Retinal pigment epithelial cell (primary cell): Measurements from ENCODE around the gene CREB1.
A peak's percentile ranks its signal among the peaks of the same experiment; 100 is the strongest.

Experiments used
- DNase-seq: peaks from one replicate; pipeline ENCODE4 v3.0.0-alpha.2; 2010; ENCODE audit warnings: low read depth
- H3K4me3 ChIP-seq: 2 replicates; pipeline ENCODE4 v1.5.1; 2011; ENCODE audit warnings: mild to moderate bottlenecking, low read length, control low read depth, moderate library complexity
- CTCF ChIP-seq: conservative IDR thresholded peaks from 2 replicates; pipeline ENCODE4 v1.5.1; 2011; ENCODE audit warnings: low read depth, low read length, control low read depth, inconsistent platforms

Gene CREB1

GRCh38 chr2:207529330-207530159 lies at the start of gene CREB1:
TSS of gene CREB1 (plus strand) at chr2:207529962. CDS start at chr2:207555636, 25,674 bp downstream.
- peak within 1 kb of the TSS; percentile 79 for H3K4me3 ChIP-seq
- peak; percentile 92 for DNase-seq
- no peak for TF ChIP-seq CTCF

GRCh38 chr2:207480521-207481040 lies 49.2 kb upstream of the CREB1 start:
- DNase-seq: no peak
- no peak overlapping the region for H3K4me3 ChIP-seq
- TF ChIP-seq CTCF: no peak

- H3K4me3 ChIP-seq: no peak overlapping the region
- TF ChIP-seq CTCF: no peak
- DNase-seq: no peak
Observed at GRCh38 chr2:207481924-207482323, 47.8 kb upstream of the CREB1 start.

GRCh38 chr2:207482630-207483029 lies 47.1 kb upstream of the CREB1 start:
- no peak for TF ChIP-seq CTCF
- no peak overlapping the region for H3K4me3 ChIP-seq
- no peak for DNase-seq

GRCh38 chr2:207483066-207483465 lies 46.7 kb upstream of the CREB1 start:
- H3K4me3 ChIP-seq: no peak overlapping the region
- no peak for DNase-seq
- no peak for TF ChIP-seq CTCF

- no peak for TF ChIP-seq CTCF
- no peak for DNase-seq
- H3K4me3 ChIP-seq: no peak overlapping the region
Observed at GRCh38 chr2:207483477-207483876, 46.3 kb upstream of the CREB1 start.
